OCI-LY1 (cell line): ENCODE results near the gene PNMT.

Experiments used
- CTCF ChIP-seq: fragments of 200-600 bp; sonication (generic), shearing (Covaris generic); IDR thresholded peaks from 2 replicates; pipeline ENCODE4 v1.5.1; 2017; ENCODE audit warnings: mild to moderate bottlenecking, antibody characterized with exemption, low read length, moderate library complexity, mixed read lengths
- EZH2 ChIP-seq: fragments of 200-600 bp; sonication (generic), shearing (Covaris generic); IDR thresholded peaks from 2 replicates; pipeline ENCODE4 v1.8.0; 2017; ENCODE audit warnings: borderline replicate concordance, mixed run types, mild to moderate bottlenecking, antibody characterized with exemption, low read length, moderate library complexity, mixed read lengths

- TF ChIP-seq EZH2: no peak
- TF ChIP-seq CTCF: no peak
Measured at GRCh38 chr17:39650121-39650579, 18.1 kb upstream of the PNMT start.
